Endodermal cell (in vitro differentiated cells): Measurements from ENCODE around the gene PADI1. TPM values are rescaled to one million over a fixed set of nuclear protein-coding genes. Genes with fewer than 3 reads are reported as not detected.

ENCODE experiments used
- DNase-seq: peaks from one replicate; pipeline ENCODE4 v3.0.0-alpha.2; 2017
- H3K27ac ChIP-seq: 2 replicates; pipeline ENCODE4 v1.5.1; 2013; ENCODE audit warnings: mild to moderate bottlenecking, low read depth, low read length, moderate library complexity
- H3K27me3 ChIP-seq: 2 replicates; pipeline ENCODE4 v1.6.1; 2013; ENCODE audit warnings: mild to moderate bottlenecking, low read length, moderate library complexity; ENCODE audit not compliant: insufficient read depth, control insufficient read depth, poor library complexity, severe bottlenecking
- H3K36me3 ChIP-seq: 2 replicates; pipeline ENCODE4 v1.7.0; 2013; ENCODE audit warnings: mild to moderate bottlenecking, low read length, moderate library complexity; ENCODE audit not compliant: control insufficient read depth, insufficient read depth
- H3K4me1 ChIP-seq: one replicate; pipeline ENCODE4 v1.7.0; 2013; ENCODE audit warnings: low read length; ENCODE audit not compliant: control insufficient read depth, insufficient read depth
- H3K4me3 ChIP-seq: 2 replicates; pipeline ENCODE4 v1.5.1; 2013; ENCODE audit warnings: mild to moderate bottlenecking, low read length, moderate library complexity
- H3K9ac ChIP-seq: 2 replicates; pipeline ENCODE4 v1.6.1; 2013; ENCODE audit warnings: mild to moderate bottlenecking, low read length, moderate library complexity; ENCODE audit not compliant: poor library complexity, severe bottlenecking; ENCODE audit errors: extremely low read depth
- H3K9me3 ChIP-seq: 2 replicates; pipeline ENCODE4 v1.6.1; 2013; ENCODE audit warnings: mild to moderate bottlenecking, low read length, moderate library complexity; ENCODE audit not compliant: control insufficient read depth
- H3K27ac Mint-ChIP-seq: 2 replicates; pipeline ENCODE4 v1.8.0; 2020; ENCODE audit warnings: mixed read lengths
- H3K27me3 Mint-ChIP-seq: 2 replicates; pipeline ENCODE4 v1.8.0; 2021; ENCODE audit warnings: mild to moderate bottlenecking, mixed read lengths; ENCODE audit not compliant: insufficient read depth
- H3K36me3 Mint-ChIP-seq: 2 replicates; pipeline ENCODE4 v1.8.0; 2020; ENCODE audit warnings: low read depth, mixed read lengths
- H3K4me1 Mint-ChIP-seq: 2 replicates; pipeline ENCODE4 v1.8.0; 2020; ENCODE audit warnings: mixed read lengths
- H3K4me3 Mint-ChIP-seq: 2 replicates; pipeline ENCODE4 v1.8.0; 2020; ENCODE audit warnings: mild to moderate bottlenecking, moderate library complexity, mixed read lengths
- H3K9me3 Mint-ChIP-seq: 2 replicates; pipeline ENCODE4 v1.8.0; 2020; ENCODE audit warnings: mild to moderate bottlenecking, mixed read lengths
- WGBS, 2 experiments: methylation state at CpG; one replicate each; pipeline versions ENCODE4 v1.1.5 to v1.1.7; 2013; ENCODE audit warnings: missing lambda C conversion rate in 2 of 2, mixed read lengths in 1 of 2; ENCODE audit not compliant: insufficient coverage in 1 of 2, insufficient read length in 1 of 2; 5-methylcytosine and 5-hydroxymethylcytosine counted together
- total RNA-seq, 2 donors: library from RNA; stranded (reverse); fragmentation: NEBNext Ultra II Directional in 1 of 2; extraction: Animal tissue kit (Norgen Biotek cat#: 25700) in 1 of 2; gene quantifications; 2 replicates in 1 of 2; 3 replicates in 1 of 2; pipeline ENCODE4 v1.2.1, GENCODE V29; 2021
- TF ChIP-seq, protein P1 (sequence below): fragments of 200-600 bp; sonication (generic); conservative IDR thresholded peaks from 2 replicates; pipeline ENCODE4 v1.5.0; 2021; ENCODE audit warnings: antibody characterized with exemption, mild to moderate bottlenecking

The PADI1 gene
- total RNA-seq, 2 donors from 2014 or later, result 0.13 TPM; not detected in 1

DNA sequence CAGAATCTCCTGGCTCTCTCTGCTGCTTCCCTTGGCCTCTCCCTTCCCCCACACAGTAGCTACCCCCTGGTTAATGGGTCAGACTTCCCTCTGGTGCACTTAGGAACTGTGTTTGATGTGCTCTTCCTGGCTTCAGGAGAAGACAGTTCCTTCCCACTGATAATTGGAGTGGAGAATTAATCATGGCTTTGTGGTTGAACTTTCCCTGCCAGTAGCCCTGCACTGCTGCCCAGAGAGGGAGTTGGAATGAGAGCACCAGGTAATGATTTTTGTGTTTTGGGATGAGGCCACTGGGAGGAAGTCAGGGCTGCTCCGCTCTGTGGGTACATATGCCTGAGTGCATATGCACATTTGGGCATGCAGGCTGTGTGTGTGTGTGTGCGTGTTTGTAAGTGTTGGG lies 46.0 kb upstream of the PADI1 start:
- no peak for DNase-seq
- TF ChIP-seq, protein P1, sequence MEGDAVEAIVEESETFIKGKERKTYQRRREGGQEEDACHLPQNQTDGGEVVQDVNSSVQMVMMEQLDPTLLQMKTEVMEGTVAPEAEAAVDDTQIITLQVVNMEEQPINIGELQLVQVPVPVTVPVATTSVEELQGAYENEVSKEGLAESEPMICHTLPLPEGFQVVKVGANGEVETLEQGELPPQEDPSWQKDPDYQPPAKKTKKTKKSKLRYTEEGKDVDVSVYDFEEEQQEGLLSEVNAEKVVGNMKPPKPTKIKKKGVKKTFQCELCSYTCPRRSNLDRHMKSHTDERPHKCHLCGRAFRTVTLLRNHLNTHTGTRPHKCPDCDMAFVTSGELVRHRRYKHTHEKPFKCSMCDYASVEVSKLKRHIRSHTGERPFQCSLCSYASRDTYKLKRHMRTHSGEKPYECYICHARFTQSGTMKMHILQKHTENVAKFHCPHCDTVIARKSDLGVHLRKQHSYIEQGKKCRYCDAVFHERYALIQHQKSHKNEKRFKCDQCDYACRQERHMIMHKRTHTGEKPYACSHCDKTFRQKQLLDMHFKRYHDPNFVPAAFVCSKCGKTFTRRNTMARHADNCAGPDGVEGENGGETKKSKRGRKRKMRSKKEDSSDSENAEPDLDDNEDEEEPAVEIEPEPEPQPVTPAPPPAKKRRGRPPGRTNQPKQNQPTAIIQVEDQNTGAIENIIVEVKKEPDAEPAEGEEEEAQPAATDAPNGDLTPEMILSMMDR, result no peak
- Mint-ChIP-seq H3K27ac (no peak overlapping the region), H3K4me3 (no peak overlapping the region), H3K4me1 (peaks cover 4% of the 10 kb centered on the region), H3K27me3 (peaks cover 10% of the 10 kb centered on the region), H3K9me3 (peaks cover 50% of the 10 kb centered on the region), H3K36me3 (no peaks in the 10 kb centered on the region)
- Histone ChIP-seq H3K4me1 (no peaks in the 10 kb centered on the region), H3K9me3 (peaks cover 25% of the 10 kb centered on the region), H3K4me3 (no peak overlapping the region), H3K27ac (no peak overlapping the region), H3K27me3 (no peaks in the 10 kb centered on the region), H3K36me3 (no peaks in the 10 kb centered on the region), H3K9ac (no peak overlapping the region)
- 83 to 94% methylated on average over 1 to 2 of the region's 2 CpGs for WGBS, 2 experiments

DNA sequence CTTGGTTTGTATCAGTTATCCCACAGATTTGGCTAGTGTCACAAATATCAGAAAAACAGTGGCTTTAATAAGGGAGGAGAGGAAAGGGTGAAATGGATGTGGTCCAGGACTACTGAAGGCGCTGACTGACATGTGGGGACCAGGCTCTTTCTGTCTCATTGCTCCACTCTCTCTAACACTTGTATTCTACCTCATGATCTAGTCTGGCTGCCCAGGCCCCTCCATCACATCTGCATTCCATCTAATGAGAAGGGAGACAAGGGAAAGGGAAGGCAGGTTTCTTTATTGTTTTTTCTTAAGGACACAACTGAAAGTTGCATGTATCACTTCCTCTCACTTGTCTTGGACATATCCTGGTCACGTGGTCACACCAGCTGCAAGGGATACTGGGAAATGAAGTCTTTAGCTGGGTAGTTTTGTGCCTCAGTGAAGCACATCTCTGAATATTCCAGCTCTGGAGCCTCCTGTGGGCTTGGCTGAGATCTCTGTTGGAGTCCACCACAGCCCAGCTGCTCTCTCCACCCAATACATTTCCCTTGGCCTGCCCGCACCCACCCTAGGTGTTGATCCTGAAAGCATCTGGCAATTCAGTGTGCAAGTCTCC lies 43.7 kb upstream of the PADI1 start:
- no peak overlapping the region for H3K4me3 ChIP-seq
- Mint-ChIP-seq H3K9me3 (peaks cover 28% of the 10 kb centered on the region), H3K27me3 (peaks cover 6% of the 10 kb centered on the region), H3K4me1 (peaks cover 4% of the 10 kb centered on the region), H3K4me3 (no peak overlapping the region), H3K36me3 (no peaks in the 10 kb centered on the region), H3K27ac (no peak overlapping the region)
- H3K9ac ChIP-seq, result no peak overlapping the region
- TF ChIP-seq, protein P1, result no peak
- no peaks in the 10 kb centered on the region for H3K36me3 ChIP-seq
- H3K27me3 ChIP-seq, result no peaks in the 10 kb centered on the region
- 80 to 95% methylated on average over 1 to 3 of the region's 3 CpGs for WGBS, 2 experiments
- H3K4me1 ChIP-seq, result no peaks in the 10 kb centered on the region
- peaks cover 10% of the 10 kb centered on the region for H3K9me3 ChIP-seq
- H3K27ac ChIP-seq, result no peak overlapping the region
- no peak for DNase-seq

- peaks cover 7% of the 10 kb centered on the region for H3K27me3 Mint-ChIP-seq
- H3K4me1 ChIP-seq, result no peaks in the 10 kb centered on the region
- TF ChIP-seq, protein P1, result no peak
These were observed 42.8 kb upstream of the PADI1 start for GRCh38 chr1:17161926-17162800.

More at GRCh38 chr1:17161926-17162800, 42.8 kb upstream of the PADI1 start:
- 93 to 96% methylated on average over 14 to 20 of the region's 20 CpGs for WGBS, 2 experiments
- Mint-ChIP-seq H3K4me1 (peaks cover 4% of the 10 kb centered on the region), H3K4me3 (no peak overlapping the region), H3K27ac (no peak overlapping the region), H3K9me3 (peaks cover 19% of the 10 kb centered on the region), H3K36me3 (no peaks in the 10 kb centered on the region)
- DNase-seq, result no peak
- no peaks in the 10 kb centered on the region for H3K36me3 ChIP-seq
- H3K9me3 ChIP-seq, result peaks cover 6% of the 10 kb centered on the region
- H3K4me3 ChIP-seq, result no peak overlapping the region
- H3K27ac ChIP-seq, result no peak overlapping the region
- no peak overlapping the region for H3K9ac ChIP-seq
- H3K27me3 ChIP-seq, result no peaks in the 10 kb centered on the region
